Measurements from ENCODE around the gene POLK.

DNA sequence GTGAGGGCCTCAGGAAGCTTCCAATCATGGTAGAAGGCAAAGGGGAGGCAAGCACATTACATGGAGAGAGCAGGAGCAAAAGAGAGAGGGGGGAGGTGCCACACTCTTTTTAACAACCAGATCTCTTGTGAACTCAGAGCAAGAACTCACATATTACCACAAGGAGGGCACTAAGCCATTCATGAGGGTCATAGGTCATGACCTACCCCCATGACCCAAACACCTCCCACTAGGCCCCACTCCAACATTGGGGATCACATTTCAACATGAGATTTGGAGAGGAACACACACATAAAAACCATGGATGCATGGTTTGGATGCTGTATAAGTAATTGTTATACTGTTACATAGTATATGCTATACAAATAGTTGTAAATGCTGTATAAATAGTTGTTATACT is 17.5 kb downstream of the POLK start:
- no peak for TF ChIP-seq MYC (IDR thresholded peaks at IDR 0.05; ENCODE audit: low read depth, low read length)
- TF ChIP-seq, protein P1, sequence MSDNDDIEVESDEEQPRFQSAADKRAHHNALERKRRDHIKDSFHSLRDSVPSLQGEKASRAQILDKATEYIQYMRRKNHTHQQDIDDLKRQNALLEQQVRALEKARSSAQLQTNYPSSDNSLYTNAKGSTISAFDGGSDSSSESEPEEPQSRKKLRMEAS (IDR thresholded peaks at IDR 0.05; ENCODE audit: low read depth, low read length), result no peak
- TF ChIP-seq, protein P2, sequence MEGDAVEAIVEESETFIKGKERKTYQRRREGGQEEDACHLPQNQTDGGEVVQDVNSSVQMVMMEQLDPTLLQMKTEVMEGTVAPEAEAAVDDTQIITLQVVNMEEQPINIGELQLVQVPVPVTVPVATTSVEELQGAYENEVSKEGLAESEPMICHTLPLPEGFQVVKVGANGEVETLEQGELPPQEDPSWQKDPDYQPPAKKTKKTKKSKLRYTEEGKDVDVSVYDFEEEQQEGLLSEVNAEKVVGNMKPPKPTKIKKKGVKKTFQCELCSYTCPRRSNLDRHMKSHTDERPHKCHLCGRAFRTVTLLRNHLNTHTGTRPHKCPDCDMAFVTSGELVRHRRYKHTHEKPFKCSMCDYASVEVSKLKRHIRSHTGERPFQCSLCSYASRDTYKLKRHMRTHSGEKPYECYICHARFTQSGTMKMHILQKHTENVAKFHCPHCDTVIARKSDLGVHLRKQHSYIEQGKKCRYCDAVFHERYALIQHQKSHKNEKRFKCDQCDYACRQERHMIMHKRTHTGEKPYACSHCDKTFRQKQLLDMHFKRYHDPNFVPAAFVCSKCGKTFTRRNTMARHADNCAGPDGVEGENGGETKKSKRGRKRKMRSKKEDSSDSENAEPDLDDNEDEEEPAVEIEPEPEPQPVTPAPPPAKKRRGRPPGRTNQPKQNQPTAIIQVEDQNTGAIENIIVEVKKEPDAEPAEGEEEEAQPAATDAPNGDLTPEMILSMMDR (IDR thresholded peaks at IDR 0.05; ENCODE audit: low read depth, low read length), result no peak

Data from NB4 (cell line).